ENCODE results near the gene KCTD19. TPM values are rescaled to one million over a fixed set of nuclear protein-coding genes. Genes with fewer than 3 reads are reported as not detected.
A peak's percentile ranks its signal among the peaks of the same experiment; 100 is the strongest.

KCTD19 gene
- total RNA-seq, 4 donors from 2014 or later: not detected

DNA sequence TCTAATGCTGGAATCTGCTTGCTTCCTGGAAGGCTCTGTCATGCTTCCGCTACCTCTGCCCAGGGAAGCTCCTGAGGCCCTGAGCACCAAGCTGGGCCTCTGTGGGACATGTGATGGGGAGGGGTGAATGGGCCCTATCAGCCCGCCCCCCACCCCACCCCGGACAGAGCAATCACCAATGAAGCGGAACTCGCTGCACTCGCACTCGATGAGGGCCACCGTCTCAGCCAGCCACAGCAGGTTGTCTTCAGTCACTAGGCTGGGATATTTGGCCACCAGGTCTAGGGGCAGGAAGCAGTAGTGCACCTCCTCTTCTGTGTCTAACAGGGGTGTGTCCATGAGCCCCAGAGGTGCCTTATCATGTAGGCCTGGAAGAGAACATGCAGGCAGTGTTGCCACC lies 23.6 kb downstream of the KCTD19 start:
- Histone ChIP-seq H3K4me3 (no peak overlapping the region), H3K27me3 (peaks cover 0 to 5% (median 0%) of the 10 kb centered on the region in 4 donors), H3K27ac (replicated peaks in 1 of 4) (no peak overlapping the region), H3K4me1 (peaks cover 0 to 13% (median 2%) of the 10 kb centered on the region in 4 donors), H3K36me3 (no peaks in the 10 kb centered on the region), H3K9me3 (no peaks in the 10 kb centered on the region)
- 100% methylated on average over 2 of the region's 8 CpGs for WGBS
- TF ChIP-seq POLR2A (IDR thresholded peaks at IDR 0.05; ENCODE audit: low read depth) (no peak), EP300 (IDR thresholded peaks at IDR 0.05) (no peak), POLR2AphosphoS5 (IDR thresholded peaks at IDR 0.05) (no peak)
- TF ChIP-seq, protein P1, sequence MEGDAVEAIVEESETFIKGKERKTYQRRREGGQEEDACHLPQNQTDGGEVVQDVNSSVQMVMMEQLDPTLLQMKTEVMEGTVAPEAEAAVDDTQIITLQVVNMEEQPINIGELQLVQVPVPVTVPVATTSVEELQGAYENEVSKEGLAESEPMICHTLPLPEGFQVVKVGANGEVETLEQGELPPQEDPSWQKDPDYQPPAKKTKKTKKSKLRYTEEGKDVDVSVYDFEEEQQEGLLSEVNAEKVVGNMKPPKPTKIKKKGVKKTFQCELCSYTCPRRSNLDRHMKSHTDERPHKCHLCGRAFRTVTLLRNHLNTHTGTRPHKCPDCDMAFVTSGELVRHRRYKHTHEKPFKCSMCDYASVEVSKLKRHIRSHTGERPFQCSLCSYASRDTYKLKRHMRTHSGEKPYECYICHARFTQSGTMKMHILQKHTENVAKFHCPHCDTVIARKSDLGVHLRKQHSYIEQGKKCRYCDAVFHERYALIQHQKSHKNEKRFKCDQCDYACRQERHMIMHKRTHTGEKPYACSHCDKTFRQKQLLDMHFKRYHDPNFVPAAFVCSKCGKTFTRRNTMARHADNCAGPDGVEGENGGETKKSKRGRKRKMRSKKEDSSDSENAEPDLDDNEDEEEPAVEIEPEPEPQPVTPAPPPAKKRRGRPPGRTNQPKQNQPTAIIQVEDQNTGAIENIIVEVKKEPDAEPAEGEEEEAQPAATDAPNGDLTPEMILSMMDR (IDR thresholded peaks at IDR 0.05): no peak
- no peak for DNase-seq (ENCODE audit: extremely low spot score)
- intact Hi-C loops (cut with DNase I): no loop called here

DNA sequence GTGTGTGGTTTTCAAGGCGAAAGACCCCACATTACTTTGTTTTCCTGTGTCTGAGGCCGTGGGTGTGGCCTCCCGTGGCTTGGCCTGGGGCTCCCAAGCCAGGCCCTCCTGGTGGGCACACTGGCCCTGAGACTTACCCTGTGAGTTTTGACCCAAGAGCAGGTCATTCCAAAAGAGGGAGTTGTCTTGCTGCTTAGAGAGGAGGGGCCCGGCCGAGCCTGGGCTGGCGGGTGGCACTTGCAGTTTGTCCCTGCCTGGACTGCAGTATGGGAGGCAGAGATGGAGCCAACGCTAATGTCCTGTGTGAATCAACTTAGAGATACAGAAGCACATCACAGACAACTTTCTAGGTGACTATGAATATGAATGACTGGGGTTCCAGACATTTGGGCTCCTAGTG lies 24.5 kb downstream of the KCTD19 start:
- Histone ChIP-seq H3K4me1 (peaks cover 0 to 13% (median 2%) of the 10 kb centered on the region in 4 donors), H3K9me3 (no peaks in the 10 kb centered on the region), H3K4me3 (no peak overlapping the region), H3K36me3 (no peaks in the 10 kb centered on the region), H3K27me3 (peaks cover 0 to 5% (median 0%) of the 10 kb centered on the region in 4 donors), H3K27ac (replicated peaks in 1 of 4) (peak overlapping the region in 2 of 4 donors; percentile 31 to 48)
- 85% methylated on average over 7 of the region's 7 CpGs for WGBS
- intact Hi-C loops (cut with DNase I): no loop called here
- TF ChIP-seq EP300 (IDR thresholded peaks at IDR 0.05) (no peak), POLR2AphosphoS5 (IDR thresholded peaks at IDR 0.05) (no peak), POLR2A (IDR thresholded peaks at IDR 0.05; ENCODE audit: low read depth) (no peak)
- TF ChIP-seq, protein P1 (IDR thresholded peaks at IDR 0.05): no peak
- DNase-seq (ENCODE audit: extremely low spot score): no peak

DNA sequence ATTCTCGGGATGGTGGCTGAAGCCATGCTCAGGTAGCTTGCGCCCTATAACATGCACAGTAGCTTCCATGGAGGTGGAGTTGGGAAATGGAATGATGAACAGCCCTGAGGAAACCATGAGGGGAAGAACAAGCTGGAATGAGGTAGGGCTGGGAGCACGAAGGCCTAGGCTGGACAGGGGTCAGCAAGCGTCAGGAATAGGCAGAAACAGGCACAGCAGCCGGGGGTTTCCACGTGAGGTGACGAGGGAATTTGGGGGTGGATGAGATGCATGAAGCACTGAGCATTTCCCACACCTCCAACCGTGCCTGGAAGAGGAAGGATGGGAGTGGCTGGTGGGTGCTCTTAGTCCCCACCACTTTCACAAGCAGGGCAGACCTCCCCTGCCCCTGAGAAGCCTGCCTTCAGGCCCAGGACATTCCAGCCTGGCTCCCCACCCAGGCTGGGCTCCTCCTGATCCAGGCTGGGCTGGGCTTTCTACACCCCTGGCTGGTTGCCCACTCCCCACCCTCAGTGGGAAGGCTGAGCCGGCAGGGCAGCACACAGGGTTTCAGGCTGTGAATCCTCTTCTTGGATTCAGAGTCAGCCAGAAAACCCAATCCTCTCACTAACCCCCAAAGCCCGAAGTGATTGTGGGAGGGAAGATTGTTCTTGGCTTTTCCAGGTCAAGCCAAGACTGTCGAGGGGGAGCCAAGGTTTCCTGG lies 25.3 kb downstream of the KCTD19 start:
- Histone ChIP-seq H3K4me3 (no peak overlapping the region), H3K9me3 (no peaks in the 10 kb centered on the region), H3K27me3 (peaks cover 0 to 5% (median 0%) of the 10 kb centered on the region in 4 donors), H3K36me3 (no peaks in the 10 kb centered on the region), H3K27ac (replicated peaks in 1 of 4) (peak overlapping the region in 3 of 4 donors; percentile 1 to 48 (median 31)), H3K4me1 (peaks cover 0 to 13% (median 2%) of the 10 kb centered on the region in 4 donors)
- no peak for DNase-seq (ENCODE audit: extremely low spot score)
- WGBS: 62% methylated on average over 8 of the region's 11 CpGs
- TF ChIP-seq, protein P1 (IDR thresholded peaks at IDR 0.05): no peak
- TF ChIP-seq POLR2A (IDR thresholded peaks at IDR 0.05; ENCODE audit: low read depth) (no peak), EP300 (IDR thresholded peaks at IDR 0.05) (no peak), POLR2AphosphoS5 (IDR thresholded peaks at IDR 0.05) (no peak)
- intact Hi-C loops (cut with DNase I): no loop called here

DNA sequence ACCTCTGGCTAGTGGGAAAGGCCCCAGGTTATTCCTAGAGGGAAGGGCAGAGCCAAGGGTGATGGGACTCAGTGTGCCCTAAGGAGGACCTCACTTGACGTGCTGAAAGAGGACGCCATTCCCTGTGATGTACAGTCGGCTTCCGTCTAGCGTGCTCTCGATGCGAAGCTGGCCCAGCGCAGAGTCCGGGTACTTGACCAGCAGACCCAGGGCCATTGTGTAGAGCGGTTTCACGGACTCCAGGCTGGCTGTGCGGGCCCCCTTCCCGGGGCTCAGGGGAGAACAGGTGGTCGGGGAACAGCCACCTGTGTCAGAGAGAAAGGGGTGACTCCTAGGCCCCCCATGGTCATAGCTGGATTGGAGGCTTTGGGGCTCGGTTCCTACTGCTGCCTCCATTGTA lies 27.3 kb downstream of the KCTD19 start:
- Histone ChIP-seq H3K4me3 (no peak overlapping the region), H3K27ac (replicated peaks in 1 of 4) (no peak overlapping the region), H3K27me3 (peaks cover 0 to 5% (median 0%) of the 10 kb centered on the region in 4 donors), H3K4me1 (peaks cover 0 to 13% (median 2%) of the 10 kb centered on the region in 4 donors), H3K9me3 (no peaks in the 10 kb centered on the region), H3K36me3 (no peaks in the 10 kb centered on the region)
- TF ChIP-seq POLR2A (IDR thresholded peaks at IDR 0.05; ENCODE audit: low read depth) (no peak), POLR2AphosphoS5 (IDR thresholded peaks at IDR 0.05) (no peak), EP300 (IDR thresholded peaks at IDR 0.05) (no peak)
- TF ChIP-seq, protein P1 (IDR thresholded peaks at IDR 0.05): no peak
- 95% methylated on average over 15 of the region's 15 CpGs for WGBS
- no peak for DNase-seq (ENCODE audit: extremely low spot score)
- intact Hi-C loops (cut with DNase I): no loop called here

Measured in esophagus muscularis mucosa (tissue), 4 donors.